ENCODE results near the gene ARHGEF39. TPM values are rescaled to one million over a fixed set of nuclear protein-coding genes. Genes with fewer than 3 reads are reported as not detected.
A peak's percentile ranks its signal among the peaks of the same experiment; 100 is the strongest.

Gene ARHGEF39
- total and polyA plus RNA-seq, 2 experiments from 2014 or later: 5.6 to 12.6 TPM

DNA sequence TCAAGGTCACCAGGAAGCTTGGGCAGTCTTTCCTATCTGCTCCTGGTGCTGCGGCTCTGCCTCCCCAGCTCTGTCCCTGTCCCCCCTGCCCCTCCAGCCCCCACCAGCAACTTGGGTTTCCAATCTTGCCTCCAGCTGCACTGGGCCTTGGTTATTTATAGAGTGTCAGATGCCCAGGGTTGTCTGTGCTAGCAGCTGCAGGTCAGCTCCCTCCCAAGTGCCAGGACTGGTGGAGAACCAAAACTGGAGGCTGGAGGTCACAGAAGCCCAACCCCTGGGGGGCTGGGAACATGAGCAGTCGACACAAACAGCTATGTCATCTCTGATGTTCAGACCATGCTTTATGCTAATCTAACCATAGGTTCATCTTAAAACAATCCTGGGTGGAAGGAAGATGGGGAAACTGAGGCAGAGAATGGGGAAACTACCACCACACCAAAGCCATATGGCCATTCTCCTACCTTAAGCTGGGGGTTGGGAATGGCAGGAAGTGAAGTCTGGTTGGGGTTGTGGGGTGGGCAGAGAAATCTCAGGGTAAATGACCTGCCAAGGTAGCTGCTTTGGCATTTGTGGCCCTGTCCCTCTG lies 23.1 kb upstream of the ARHGEF39 start:
- peak in 1 of 2 donors; percentile 22 for DNase-seq (ENCODE audit: low read depth in 1 of 2, low spot score in 1 of 2)
- peaks cover 27% of the 10 kb centered on the region for H3K36me3 ChIP-seq
- no peaks in the 10 kb centered on the region for H3K27me3 ChIP-seq
- peak overlapping the region; percentile 67 for H3K4me3 ChIP-seq
- no peaks in the 10 kb centered on the region for H3K9me3 ChIP-seq (ENCODE audit: low read depth)
- peaks cover 32% of the 10 kb centered on the region for H3K4me1 ChIP-seq (ENCODE audit: low read depth)
- H3K27ac ChIP-seq: peak overlapping the region; percentile 95
- no peak for TF ChIP-seq CTCF (IDR thresholded peaks at IDR 0.05; ENCODE audit: low read depth, low read length)

GRCh38 chr9:35687306-35687705 lies 22.3 kb upstream of the ARHGEF39 start:
- H3K27ac ChIP-seq: peak overlapping the region; percentile 95
- peak in 1 of 2 donors; percentile 59 for DNase-seq (ENCODE audit: low read depth in 1 of 2, low spot score in 1 of 2)
- H3K4me3 ChIP-seq: peak overlapping the region; percentile 67

DNA sequence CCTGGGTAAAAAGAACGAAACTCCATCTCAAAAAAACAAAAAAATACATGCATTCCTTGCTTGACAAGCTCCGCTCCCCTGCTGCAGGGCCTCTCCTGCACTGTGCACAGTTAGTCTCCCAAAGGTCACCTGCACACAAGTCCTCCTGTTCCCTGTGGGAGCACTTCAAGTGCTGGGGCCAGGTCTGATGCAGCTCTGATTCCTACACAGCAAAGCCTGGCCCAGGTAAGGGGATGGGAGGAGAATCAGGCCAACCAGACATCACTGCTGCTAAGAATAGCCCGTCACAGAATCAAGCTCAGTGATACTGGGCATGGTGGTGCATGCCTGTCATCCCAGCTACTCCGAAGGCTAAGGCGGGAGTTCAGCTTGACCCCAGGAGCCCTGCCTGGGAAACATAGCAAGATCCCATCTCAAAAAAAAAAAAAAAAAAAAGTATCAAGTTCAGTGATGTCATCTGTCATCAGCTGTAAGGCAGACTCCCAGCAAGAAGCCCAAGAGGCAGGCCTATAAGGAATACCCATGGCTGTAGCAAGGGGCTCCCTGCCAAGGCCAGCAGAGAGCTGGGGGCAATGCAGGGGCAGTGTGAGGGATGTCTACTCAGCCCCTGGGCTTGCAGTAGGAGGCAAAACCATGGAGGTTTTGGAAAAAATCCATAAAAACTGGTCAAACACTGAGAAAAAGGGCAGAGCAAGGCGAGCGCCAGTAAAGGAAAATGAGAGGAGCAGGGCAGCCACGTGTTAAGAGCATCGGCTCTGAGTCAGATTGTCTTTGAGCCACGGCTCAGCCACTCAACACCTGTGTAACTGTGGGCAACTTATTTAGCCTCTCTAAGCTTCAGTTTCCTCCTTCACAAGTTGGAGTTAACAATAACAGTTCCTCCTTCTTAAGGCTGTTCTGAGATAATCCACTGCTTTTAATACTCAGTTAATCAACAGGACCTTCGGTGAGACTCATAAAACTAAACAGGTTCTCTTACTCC lies 21.5 kb upstream of the ARHGEF39 start:
- Histone ChIP-seq H3K4me3 (no peak overlapping the region), H3K27ac (peak overlapping the region; percentile 95), H3K9me3 (ENCODE audit: low read depth) (no peaks in the 10 kb centered on the region), H3K27me3 (no peaks in the 10 kb centered on the region), H3K36me3 (peaks cover 36% of the 10 kb centered on the region), H3K4me1 (ENCODE audit: low read depth) (peaks cover 32% of the 10 kb centered on the region)
- DNase-seq (ENCODE audit: low read depth in 1 of 2, low spot score in 1 of 2): peak; percentile 73 to 81
- TF ChIP-seq CTCF (IDR thresholded peaks at IDR 0.05; ENCODE audit: low read depth, low read length): no peak

More at GRCh38 chr9:35687306-35687705, 22.3 kb upstream of the ARHGEF39 start:
- no peaks in the 10 kb centered on the region for H3K27me3 ChIP-seq
- no peaks in the 10 kb centered on the region for H3K9me3 ChIP-seq (ENCODE audit: low read depth)
- H3K36me3 ChIP-seq: peaks cover 34% of the 10 kb centered on the region
- no peak for TF ChIP-seq CTCF (IDR thresholded peaks at IDR 0.05; ENCODE audit: low read depth, low read length)
- peaks cover 32% of the 10 kb centered on the region for H3K4me1 ChIP-seq (ENCODE audit: low read depth)

DNA sequence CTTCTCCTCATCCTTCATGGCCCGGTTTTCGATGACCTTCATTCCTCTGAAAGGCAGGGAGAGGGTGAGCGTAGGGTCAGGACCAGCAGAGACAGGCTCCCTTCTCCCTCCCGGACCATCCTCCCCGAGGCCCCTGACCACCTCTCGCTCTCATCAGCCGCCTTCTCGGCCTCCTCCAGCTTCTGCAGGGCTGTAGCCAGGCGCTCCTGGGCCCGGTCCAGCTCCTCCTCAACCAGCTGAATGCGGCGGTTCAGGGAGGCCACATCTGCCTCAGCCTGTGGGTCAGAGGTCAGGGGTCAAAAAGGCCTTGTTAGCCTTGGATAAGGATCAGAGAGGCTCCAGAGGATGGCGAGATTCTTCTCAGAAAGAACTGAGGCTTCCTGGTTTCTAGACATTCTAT lies 20.5 kb upstream of the ARHGEF39 start:
- Histone ChIP-seq H3K27ac (peak overlapping the region; percentile 95), H3K36me3 (peaks cover 36% of the 10 kb centered on the region)

DNA sequence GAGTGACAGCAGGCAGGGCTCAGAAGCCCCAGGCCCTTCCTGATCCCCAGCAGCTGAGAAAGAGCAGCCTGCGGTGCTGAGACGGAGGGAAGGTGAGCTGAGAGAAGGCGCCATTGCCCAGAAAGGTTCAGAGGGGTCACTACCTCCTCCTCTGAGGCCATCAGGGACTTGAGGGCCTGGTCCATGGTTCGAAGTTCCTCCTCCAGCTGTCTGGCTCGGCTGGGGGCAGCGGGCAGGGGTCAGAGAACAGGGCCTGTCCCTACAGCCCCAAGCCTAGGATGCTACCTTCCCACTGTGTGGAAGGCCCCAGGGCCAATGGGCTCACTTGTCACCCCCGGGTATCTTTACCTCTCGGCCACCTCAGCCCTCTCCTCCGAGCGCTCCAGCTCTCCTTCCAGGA lies 19.9 kb upstream of the ARHGEF39 start:
- Histone ChIP-seq H3K4me3 (no peak overlapping the region), H3K9me3 (ENCODE audit: low read depth) (no peaks in the 10 kb centered on the region), H3K36me3 (peaks cover 36% of the 10 kb centered on the region), H3K27me3 (no peaks in the 10 kb centered on the region), H3K27ac (peak overlapping the region; percentile 70), H3K4me1 (ENCODE audit: low read depth) (peaks cover 32% of the 10 kb centered on the region)
- no peak for TF ChIP-seq CTCF (IDR thresholded peaks at IDR 0.05; ENCODE audit: low read depth, low read length)
- no peak for DNase-seq (ENCODE audit: low read depth in 1 of 2, low spot score in 1 of 2)

More for the DNA sequence above, 20.5 kb upstream of the ARHGEF39 start:
- H3K9me3 ChIP-seq (ENCODE audit: low read depth): no peaks in the 10 kb centered on the region
- DNase-seq (ENCODE audit: low read depth in 1 of 2, low spot score in 1 of 2): no peak
- peaks cover 32% of the 10 kb centered on the region for H3K4me1 ChIP-seq (ENCODE audit: low read depth)
- H3K27me3 ChIP-seq: no peaks in the 10 kb centered on the region
- no peak for TF ChIP-seq CTCF (IDR thresholded peaks at IDR 0.05; ENCODE audit: low read depth, low read length)
- no peak overlapping the region for H3K4me3 ChIP-seq
